ENCODE data around the gene PYROXD2.

PYROXD2 gene

GRCh38 chr10:98370831-98371820 lies 43.9 kb downstream of the PYROXD2 start:
- Histone ChIP-seq H3K4me3 (ENCODE audit: low read depth in 1 of 2, low read length in 1 of 2) (no peak overlapping the region), H3K27me3 (peaks cover 7% of the 10 kb centered on the region), H3K4me1 (ENCODE audit: control insufficient read depth in 1 of 2, insufficient read depth in 1 of 2, low read depth in 1 of 2, low read length in 1 of 2) (no peaks in the 10 kb centered on the region), H3K9me3 (no peaks in the 10 kb centered on the region), H3K27ac (no peak overlapping the region), H3K36me3 (no peaks in the 10 kb centered on the region)
- no peak for TF ChIP-seq CTCF (IDR thresholded peaks at IDR 0.05)

GRCh38 chr10:98369801-98370200 lies 45.2 kb downstream of the PYROXD2 start:
- Histone ChIP-seq H3K9me3 (no peaks in the 10 kb centered on the region), H3K4me1 (ENCODE audit: control insufficient read depth in 1 of 2, insufficient read depth in 1 of 2, low read depth in 1 of 2, low read length in 1 of 2) (no peaks in the 10 kb centered on the region), H3K27ac (no peak overlapping the region), H3K4me3 (ENCODE audit: low read depth in 1 of 2, low read length in 1 of 2) (no peak overlapping the region), H3K27me3 (peaks cover under 1% of the 10 kb centered on the region), H3K36me3 (no peaks in the 10 kb centered on the region)
- no peak for TF ChIP-seq CTCF (IDR thresholded peaks at IDR 0.05)

GRCh38 chr10:98368644-98369043 lies 46.3 kb downstream of the PYROXD2 start:
- no peaks in the 10 kb centered on the region for H3K9me3 ChIP-seq
- H3K4me3 ChIP-seq (ENCODE audit: low read depth in 1 of 2, low read length in 1 of 2): no peak overlapping the region
- no peaks in the 10 kb centered on the region for H3K27me3 ChIP-seq
- no peak overlapping the region for H3K27ac ChIP-seq
- no peak for TF ChIP-seq CTCF (IDR thresholded peaks at IDR 0.05)
- H3K36me3 ChIP-seq: no peaks in the 10 kb centered on the region
- no peaks in the 10 kb centered on the region for H3K4me1 ChIP-seq (ENCODE audit: control insufficient read depth in 1 of 2, insufficient read depth in 1 of 2, low read depth in 1 of 2, low read length in 1 of 2)

- Histone ChIP-seq H3K36me3 (no peaks in the 10 kb centered on the region), H3K4me3 (ENCODE audit: low read depth in 1 of 2, low read length in 1 of 2) (no peak overlapping the region), H3K27me3 (no peaks in the 10 kb centered on the region), H3K4me1 (ENCODE audit: control insufficient read depth in 1 of 2, insufficient read depth in 1 of 2, low read depth in 1 of 2, low read length in 1 of 2) (no peaks in the 10 kb centered on the region), H3K9me3 (no peaks in the 10 kb centered on the region), H3K27ac (no peak overlapping the region)
- TF ChIP-seq CTCF (IDR thresholded peaks at IDR 0.05): no peak
Observed at GRCh38 chr10:98367604-98368451, 47.2 kb downstream of the PYROXD2 start.

GRCh38 chr10:98366062-98366530 lies 48.9 kb downstream of the PYROXD2 start:
- H3K9me3 ChIP-seq: no peaks in the 10 kb centered on the region
- no peaks in the 10 kb centered on the region for H3K36me3 ChIP-seq
- no peak for TF ChIP-seq CTCF (IDR thresholded peaks at IDR 0.05)
- H3K4me1 ChIP-seq (ENCODE audit: control insufficient read depth in 1 of 2, insufficient read depth in 1 of 2, low read depth in 1 of 2, low read length in 1 of 2): no peaks in the 10 kb centered on the region
- H3K4me3 ChIP-seq (ENCODE audit: low read depth in 1 of 2, low read length in 1 of 2): no peak overlapping the region
- H3K27ac ChIP-seq: no peak overlapping the region
- H3K27me3 ChIP-seq: no peaks in the 10 kb centered on the region

All from neutrophil (primary cell).